Esophagus squamous epithelium (tissue), 4 donors: ENCODE measurements around the gene RGS10.

ENCODE experiments used
- POLR2A ChIP-seq, 4 donors: fragments of 450-650 bp; IDR thresholded peaks; one replicate each; pipeline ENCODE4 v1.6.1; 2017; ENCODE audit warnings: antibody characterized with exemption in 4 of 4, mild to moderate bottlenecking in 4 of 4, moderate library complexity in 3 of 4
- TF ChIP-seq, protein P1 (sequence below), 6 experiments: fragments of 450-650 bp in 4 of 6; fragments of 200-600 bp in 2 of 6; sonication (generic) in 2 of 6; IDR thresholded peaks; one replicate each; pipeline ENCODE4 v1.5.1; 2016 to 2019; ENCODE audit warnings: antibody characterized with exemption in 6 of 6, mild to moderate bottlenecking in 4 of 6, moderate library complexity in 4 of 6

DNA sequence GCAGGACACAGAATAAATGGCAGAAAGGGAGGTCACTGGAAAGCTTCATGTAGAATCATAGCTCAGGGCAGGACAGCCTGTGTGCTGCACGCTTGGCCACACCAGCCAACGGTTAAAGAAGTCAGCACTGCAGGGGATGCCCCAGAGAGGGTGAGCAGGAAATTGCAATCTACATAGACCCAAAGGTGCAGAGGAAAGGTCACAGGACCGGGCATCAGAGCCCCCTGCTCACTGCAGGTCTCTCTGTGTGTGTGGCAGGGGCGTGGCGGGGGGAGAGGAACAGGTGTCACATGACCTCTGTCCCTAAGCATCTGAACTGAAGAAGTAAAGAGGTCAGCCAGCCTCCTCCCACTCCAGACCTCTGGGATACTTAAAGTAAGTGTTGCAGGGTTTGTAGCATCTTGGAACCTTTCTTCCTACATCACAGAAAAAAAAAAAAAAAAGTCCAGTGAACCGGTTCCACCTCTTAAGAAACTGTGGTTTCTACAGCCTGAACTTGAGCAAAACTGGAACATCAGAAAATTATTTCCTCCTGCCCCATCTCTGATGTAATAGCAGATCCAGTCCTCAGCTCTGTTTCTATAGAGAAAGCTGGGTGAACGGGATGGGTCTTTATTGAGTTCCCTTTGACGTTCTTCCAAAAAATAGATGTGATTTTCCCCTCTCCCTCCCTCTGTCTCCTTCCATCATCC, 64.3 kb downstream of the RGS10 start:
- TF ChIP-seq, protein P1, sequence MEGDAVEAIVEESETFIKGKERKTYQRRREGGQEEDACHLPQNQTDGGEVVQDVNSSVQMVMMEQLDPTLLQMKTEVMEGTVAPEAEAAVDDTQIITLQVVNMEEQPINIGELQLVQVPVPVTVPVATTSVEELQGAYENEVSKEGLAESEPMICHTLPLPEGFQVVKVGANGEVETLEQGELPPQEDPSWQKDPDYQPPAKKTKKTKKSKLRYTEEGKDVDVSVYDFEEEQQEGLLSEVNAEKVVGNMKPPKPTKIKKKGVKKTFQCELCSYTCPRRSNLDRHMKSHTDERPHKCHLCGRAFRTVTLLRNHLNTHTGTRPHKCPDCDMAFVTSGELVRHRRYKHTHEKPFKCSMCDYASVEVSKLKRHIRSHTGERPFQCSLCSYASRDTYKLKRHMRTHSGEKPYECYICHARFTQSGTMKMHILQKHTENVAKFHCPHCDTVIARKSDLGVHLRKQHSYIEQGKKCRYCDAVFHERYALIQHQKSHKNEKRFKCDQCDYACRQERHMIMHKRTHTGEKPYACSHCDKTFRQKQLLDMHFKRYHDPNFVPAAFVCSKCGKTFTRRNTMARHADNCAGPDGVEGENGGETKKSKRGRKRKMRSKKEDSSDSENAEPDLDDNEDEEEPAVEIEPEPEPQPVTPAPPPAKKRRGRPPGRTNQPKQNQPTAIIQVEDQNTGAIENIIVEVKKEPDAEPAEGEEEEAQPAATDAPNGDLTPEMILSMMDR (IDR thresholded peaks at IDR 0.05) = no peak
- TF ChIP-seq POLR2A (IDR thresholded peaks at IDR 0.05) = no peak
